Transverse colon (tissue), 3 donors: ENCODE measurements around the gene GSTT2.
"Not testable (repeated sequence)": the region's sequence is repeated elsewhere in the genome, so short reads cannot be mapped to it uniquely, and the experiment has no call there.

ENCODE experiments used
- POLR2A ChIP-seq: fragments of 450-650 bp; IDR thresholded peaks from one replicate; pipeline ENCODE4 v1.6.1; 2016; ENCODE audit warnings: antibody characterized with exemption, mild to moderate bottlenecking, moderate library complexity
- TF ChIP-seq, protein P1 (sequence below), 5 experiments: fragments of 200-600 bp in 3 of 5; fragments of 450-650 bp in 2 of 5; sonication (generic) in 3 of 5; IDR thresholded peaks; 1 replicate in 2 of 5; 2 replicates in 3 of 5; pipeline ENCODE4 v1.5.1; 2016 to 2017; ENCODE audit warnings: antibody characterized with exemption in 5 of 5, inconsistent platforms in 3 of 5, mild to moderate bottlenecking in 2 of 5, moderate library complexity in 1 of 5

DNA sequence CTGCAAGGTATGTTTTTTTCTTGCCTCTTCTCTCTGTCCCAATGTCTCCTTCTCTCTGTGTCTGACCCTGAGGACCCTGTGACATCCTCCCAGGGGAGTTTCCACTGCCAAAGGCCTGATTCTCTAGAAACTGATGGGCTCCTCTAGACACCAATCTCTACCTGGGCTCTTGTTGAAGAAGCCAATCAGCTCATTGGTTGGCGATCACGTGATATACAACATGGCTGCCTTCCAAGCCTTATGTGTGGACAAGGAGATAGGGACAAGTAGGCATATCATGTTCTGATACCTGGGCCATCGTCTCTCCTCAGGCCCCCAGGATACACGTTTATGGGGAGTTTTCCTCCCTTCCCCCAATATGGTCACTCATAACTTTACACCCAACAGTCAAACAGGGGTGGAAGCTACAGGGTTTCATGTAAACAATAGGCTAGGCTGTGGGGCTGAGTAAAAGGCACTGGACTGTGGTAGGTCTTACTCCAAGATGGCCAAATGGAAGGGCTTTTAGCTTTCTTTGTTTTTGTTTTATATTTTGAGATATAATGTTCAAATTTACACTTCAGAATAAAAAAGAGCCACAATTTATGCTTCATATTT lies 13.7 kb downstream of the GSTT2 start:
- TF ChIP-seq, protein P1, sequence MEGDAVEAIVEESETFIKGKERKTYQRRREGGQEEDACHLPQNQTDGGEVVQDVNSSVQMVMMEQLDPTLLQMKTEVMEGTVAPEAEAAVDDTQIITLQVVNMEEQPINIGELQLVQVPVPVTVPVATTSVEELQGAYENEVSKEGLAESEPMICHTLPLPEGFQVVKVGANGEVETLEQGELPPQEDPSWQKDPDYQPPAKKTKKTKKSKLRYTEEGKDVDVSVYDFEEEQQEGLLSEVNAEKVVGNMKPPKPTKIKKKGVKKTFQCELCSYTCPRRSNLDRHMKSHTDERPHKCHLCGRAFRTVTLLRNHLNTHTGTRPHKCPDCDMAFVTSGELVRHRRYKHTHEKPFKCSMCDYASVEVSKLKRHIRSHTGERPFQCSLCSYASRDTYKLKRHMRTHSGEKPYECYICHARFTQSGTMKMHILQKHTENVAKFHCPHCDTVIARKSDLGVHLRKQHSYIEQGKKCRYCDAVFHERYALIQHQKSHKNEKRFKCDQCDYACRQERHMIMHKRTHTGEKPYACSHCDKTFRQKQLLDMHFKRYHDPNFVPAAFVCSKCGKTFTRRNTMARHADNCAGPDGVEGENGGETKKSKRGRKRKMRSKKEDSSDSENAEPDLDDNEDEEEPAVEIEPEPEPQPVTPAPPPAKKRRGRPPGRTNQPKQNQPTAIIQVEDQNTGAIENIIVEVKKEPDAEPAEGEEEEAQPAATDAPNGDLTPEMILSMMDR (IDR thresholded peaks at IDR 0.05): not testable (repeated sequence)
- not testable (repeated sequence) for TF ChIP-seq POLR2A
